Spleen (tissue), 11 donors: Measurements from ENCODE around the gene CIZ1. TPM values are rescaled to one million over a fixed set of nuclear protein-coding genes. Genes with fewer than 3 reads are reported as not detected.
A peak's percentile ranks its signal among the peaks of the same experiment; 100 is the strongest.

Source experiments
- DNase-seq: peaks from one replicate; pipeline ENCODE4 v3.0.0-alpha.2; 2020
- H3K27ac ChIP-seq, 8 donors: fragments of 200-600 bp; sonication (generic) in 7 of 8; 1 replicate in 4 of 8; 2 replicates in 4 of 8; pipeline versions ENCODE4 v1.5.0 to v1.8.0; 2016 to 2021; ENCODE audit warnings: inconsistent platforms in 4 of 8, mild to moderate bottlenecking in 4 of 8, moderate library complexity in 1 of 8
- H3K27me3 ChIP-seq, 7 donors: fragments of 200-600 bp; sonication (generic) in 6 of 7; replicated peaks in 1 of 7; 1 replicate in 4 of 7; 2 replicates in 3 of 7; pipeline versions ENCODE4 v1.5.0 to v1.8.0; 2016 to 2021; ENCODE audit warnings: inconsistent platforms in 3 of 7, mild to moderate bottlenecking in 1 of 7
- H3K36me3 ChIP-seq, 6 donors: fragments of 200-600 bp; sonication (generic) in 5 of 6; 1 replicate in 4 of 6; 2 replicates in 2 of 6; pipeline versions ENCODE4 v1.5.0 to v1.8.0; 2016 to 2021; ENCODE audit warnings: inconsistent platforms in 2 of 6
- H3K4me1 ChIP-seq, 6 donors: fragments of 200-600 bp; sonication (generic) in 5 of 6; 1 replicate in 3 of 6; 2 replicates in 3 of 6; pipeline versions ENCODE4 v1.5.0 to v1.8.0; 2016 to 2021; ENCODE audit warnings: inconsistent platforms in 3 of 6
- H3K4me3 ChIP-seq, 8 donors: fragments of 200-600 bp; sonication (generic) in 7 of 8; 1 replicate in 4 of 8; 2 replicates in 4 of 8; pipeline versions ENCODE4 v1.5.0 to v1.8.0; 2016 to 2021; ENCODE audit warnings: inconsistent platforms in 4 of 8, mild to moderate bottlenecking in 4 of 8, moderate library complexity in 2 of 8
- H3K9me3 ChIP-seq, 8 donors: fragments of 200-600 bp; sonication (generic) in 7 of 8; 1 replicate in 4 of 8; 2 replicates in 4 of 8; pipeline versions ENCODE4 v1.5.0 to v1.8.0; 2016 to 2021; ENCODE audit warnings: inconsistent platforms in 4 of 8
- CTCF ChIP-seq, 11 experiments: fragments of 200-600 bp in 7 of 11; fragments of 450-650 bp in 4 of 11; sonication (generic) in 4 of 11; IDR thresholded peaks in 8 of 11; conservative IDR thresholded peaks in 3 of 11; 1 replicate in 7 of 11; 2 replicates in 4 of 11; pipeline versions ENCODE4 v1.4.0 to v1.8.0; 2016 to 2021; ENCODE audit warnings: antibody characterized with exemption in 11 of 11, inconsistent platforms in 4 of 11, mild to moderate bottlenecking in 1 of 11
- POLR2A ChIP-seq, 3 donors: fragments of 450-650 bp; IDR thresholded peaks; one replicate each; pipeline ENCODE4 v1.5.1; 2017; ENCODE audit warnings: antibody characterized with exemption in 3 of 3, mild to moderate bottlenecking in 1 of 3
- POLR2AphosphoS5 ChIP-seq, 3 donors: sonication (generic); formaldehyde crosslinking; IDR thresholded peaks; one replicate each; pipeline ENCODE4 v1.5.1; 2017; ENCODE audit warnings: antibody characterized with exemption in 3 of 3
- WGBS, 5 donors: extraction: QIAGEN DNeasy Blood & Tissue Kit in 3 of 5; methylation state at CpG; one replicate each; pipeline versions ENCODE4 v1.1.5 to v1.1.7; 2013 to 2018; 5-methylcytosine and 5-hydroxymethylcytosine counted together
- intact Hi-C: fragments of 100-400 bp; cut with DNase I; formaldehyde crosslinking; loops from one replicate; pipeline ENCODE4 v1.15.0; 2023; ENCODE audit warnings: low total_unique reads
- polyA plus RNA-seq, 3 donors: library from polyadenylated mRNA; stranded (reverse); fragments of 200-250 nt; gene quantifications; one replicate each; pipeline ENCODE4 v1.2.1, GENCODE V29; 2013
- total RNA-seq, 7 donors: library from RNA; depleted of rRNA in 3 of 7; stranded (reverse); fragments of >200 nt in 3 of 7; fragmentation: NEBNext Ultra II Directional in 4 of 7; extraction: Animal tissue kit (Norgen Biotek cat#: 25700) in 4 of 7; gene quantifications; one replicate each; pipeline versions ENCODE4 v1.1.0 to v1.2.1, GENCODE V29; 2016 to 2021
- donor health status: healthy with polysubstance abuse.
- donor health status: DM: no; HTN: no; CAD: no; lungs with moderate emphysema.
- donor health status: DM: no; HTN: no; CAD: no.
- donor health status: Bipolar disorder and iron deficiency.
- donor health status: healthy.
- donor health status: DM: no; HTN: no; CAD: no.
- donor health status: DM: yes; HTN: yes; CAD: no.

Gene CIZ1
- total and polyA plus RNA-seq, 10 donors, result 24.7 to 98.2 (median 77.2) TPM

- no peak overlapping the region for H3K4me3 ChIP-seq
- H3K9me3 ChIP-seq, result no peaks in the 10 kb centered on the region
- intact Hi-C loops, result no loop called here
- peaks cover 3 to 97% (median 64%) of the 10 kb centered on the region in 6 donors for H3K36me3 ChIP-seq
- H3K27ac ChIP-seq, result no peak overlapping the region
- peaks cover 0 to under 1% (median 0%) of the 10 kb centered on the region in 6 donors for H3K4me1 ChIP-seq
- no peaks in the 10 kb centered on the region for H3K27me3 ChIP-seq
- DNase-seq, result peak; percentile 46
- 91 to 94% (median 92%) methylated on average over 8 of the region's 8 CpGs for WGBS, 5 donors
- no peak for TF ChIP-seq POLR2A (IDR thresholded peaks at IDR 0.05)
Measured at GRCh38 chr9:128169492-128169891, 21.9 kb downstream of the CIZ1 start.

GRCh38 chr9:128168731-128169308 lies 22.6 kb downstream of the CIZ1 start:
- Histone ChIP-seq H3K36me3 (peaks cover 3 to 97% (median 67%) of the 10 kb centered on the region in 6 donors), H3K9me3 (no peaks in the 10 kb centered on the region), H3K4me1 (peaks cover 0 to 8% (median 0%) of the 10 kb centered on the region in 6 donors), H3K27me3 (no peaks in the 10 kb centered on the region), H3K4me3 (no peak overlapping the region), H3K27ac (no peak overlapping the region)
- TF ChIP-seq POLR2AphosphoS5 (IDR thresholded peaks at IDR 0.05), result no peak
- no peak for TF ChIP-seq POLR2A (IDR thresholded peaks at IDR 0.05)
- no peak for TF ChIP-seq CTCF (IDR thresholded peaks at IDR 0.05 in 8 of 11, conservative IDR thresholded peaks at IDR 0.05 in 3 of 11)
- 90 to 94% (median 91%) methylated on average over 8 of the region's 8 CpGs for WGBS, 5 donors
- intact Hi-C loops, result no loop called here
- no peak for DNase-seq

- intact Hi-C loops, result no loop called here
- no peak for DNase-seq
- TF ChIP-seq POLR2AphosphoS5 (IDR thresholded peaks at IDR 0.05), result no peak
- no peak for TF ChIP-seq POLR2A (IDR thresholded peaks at IDR 0.05)
- no peak for TF ChIP-seq CTCF (IDR thresholded peaks at IDR 0.05 in 8 of 11, conservative IDR thresholded peaks at IDR 0.05 in 3 of 11)
- Histone ChIP-seq H3K4me3 (no peak overlapping the region), H3K9me3 (no peaks in the 10 kb centered on the region), H3K36me3 (peaks cover 3 to 99% (median 69%) of the 10 kb centered on the region in 6 donors), H3K27ac (no peak overlapping the region), H3K27me3 (no peaks in the 10 kb centered on the region), H3K4me1 (peaks cover 0 to 22% (median 4%) of the 10 kb centered on the region in 6 donors)
- 95 to 100% (median 96%) methylated on average over 4 of the region's 4 CpGs for WGBS, 5 donors
Measured at GRCh38 chr9:128167209-128167608, 24.2 kb downstream of the CIZ1 start.

GRCh38 chr9:128166169-128166568 lies 25.2 kb downstream of the CIZ1 start:
- Histone ChIP-seq H3K9me3 (no peaks in the 10 kb centered on the region), H3K27me3 (no peaks in the 10 kb centered on the region), H3K27ac (no peak overlapping the region), H3K4me1 (peaks cover 2 to 32% (median 13%) of the 10 kb centered on the region in 6 donors), H3K36me3 (peaks cover 3 to 93% (median 69%) of the 10 kb centered on the region in 6 donors), H3K4me3 (no peak overlapping the region)
- TF ChIP-seq POLR2A (IDR thresholded peaks at IDR 0.05), result no peak
- TF ChIP-seq CTCF (IDR thresholded peaks at IDR 0.05 in 8 of 11, conservative IDR thresholded peaks at IDR 0.05 in 3 of 11), result no peak
- TF ChIP-seq POLR2AphosphoS5 (IDR thresholded peaks at IDR 0.05), result no peak
- intact Hi-C loops, result no loop called here
- no peak for DNase-seq
- WGBS, 5 donors, result 93 to 97% (median 96%) methylated on average over 11 to 18 of the region's 18 CpGs
